HepG2 (cell line): Measurements from ENCODE around the gene PTGER3. TPM values are rescaled to one million over a fixed set of nuclear protein-coding genes. Genes with fewer than 3 reads are reported as not detected.

Source experiments
- ATAC-seq: fragments of 200-7000 bp; cut with Tn5 transposase; 3 replicates; pipeline ENCODE4 v1.9.1; 2020; ENCODE audit warnings: mild to moderate bottlenecking, moderate library complexity
- BruUV-seq: library from RNA; stranded (reverse); fragments of 400-500 nt; replicated peaks from 2 replicates; lab custom pipeline; 2021; lab: Mats Ljungman, UMichigan
- CTCF ChIA-PET: fragments of 300-600 bp; formaldehyde crosslinking; extraction: SDS; loops from one replicate; lab custom pipeline; 2021; ENCODE audit warnings: low total read pairs, inconsistent platforms, low intra/inter-chr PET ratio; lab: Yijun Ruan, JAX
- POLR2A ChIA-PET: fragments of 350-600 bp; sonication (Branson Sonifier 250); formaldehyde crosslinking; loops from one replicate; lab custom pipeline; 2020; ENCODE audit warnings: antibody characterized with exemption, inconsistent platforms; lab: Yijun Ruan, JAX
- DNase-seq: peaks from one replicate; pipeline ENCODE4 v3.0.0-alpha.2; 2015; ENCODE audit warnings: low spot score
- FAIRE-seq: peaks from 3 replicates; lab custom pipeline; 2011; peaks lifted over from hg19 to GRCh38; lab: Jason Lieb, UNC
- H2AFZ ChIP-seq: one replicate; pipeline ENCODE4 v1.6.1; 2011; ENCODE audit warnings: low read length, inconsistent platforms
- H3K27ac ChIP-seq: fragments of 300-600 bp; 3 replicates; pipeline ENCODE4 v1.8.0; 2011; ENCODE audit warnings: mixed run types, mild to moderate bottlenecking, mixed read lengths, low read length, inconsistent platforms; ENCODE audit not compliant: insufficient read depth; ENCODE audit errors: extremely low read length
- H3K27me3 ChIP-seq, 2 experiments: fragments of 200-600 bp in 1 of 2; 2 replicates in 1 of 2; 3 replicates in 1 of 2; pipeline versions ENCODE4 v1.6.0 to v1.8.0; 2011; ENCODE audit warnings: low read length in 2 of 2, mild to moderate bottlenecking in 2 of 2, moderate library complexity in 2 of 2, inconsistent platforms in 1 of 2; ENCODE audit not compliant: insufficient read depth in 2 of 2, control insufficient read depth in 1 of 2
- H3K36me3 ChIP-seq, 2 experiments: fragments of 200-600 bp in 1 of 2; replicated peaks in 1 of 2; 2 replicates in 1 of 2; 3 replicates in 1 of 2; pipeline versions ENCODE4 v1.5.1 to v1.8.0; 2011; ENCODE audit warnings: low read length in 2 of 2, inconsistent platforms in 1 of 2; ENCODE audit not compliant: insufficient read depth in 2 of 2, control insufficient read depth in 1 of 2
- H3K4me1 ChIP-seq: 2 replicates; pipeline ENCODE4 v1.5.1; 2012; ENCODE audit warnings: low read length, inconsistent platforms; ENCODE audit not compliant: insufficient read depth
- H3K4me2 ChIP-seq: 2 replicates; pipeline ENCODE4 v1.6.0; 2011; ENCODE audit warnings: low read depth, low read length, inconsistent platforms
- H3K4me3 ChIP-seq, 3 experiments: fragments of 200-600 bp in 1 of 3; sonication (generic), shearing (Covaris generic) in 1 of 3; replicated peaks in 1 of 3; 2 replicates each; pipeline ENCODE4 v1.5.1; 2011 to 2016; ENCODE audit warnings: low read length in 3 of 3, inconsistent platforms in 2 of 3, low read depth in 2 of 3, mild to moderate bottlenecking in 2 of 3, control low read depth in 1 of 3, mixed read lengths in 1 of 3; ENCODE audit not compliant: insufficient read depth in 1 of 3
- H3K79me2 ChIP-seq: one replicate; pipeline ENCODE4 v1.6.1; 2011; ENCODE audit warnings: low read length, inconsistent platforms; ENCODE audit not compliant: insufficient read depth
- H3K9ac ChIP-seq: 2 replicates; pipeline ENCODE4 v1.6.0; 2011; ENCODE audit warnings: mild to moderate bottlenecking, low read depth, low read length, inconsistent platforms; ENCODE audit not compliant: insufficient read depth
- H3K9me3 ChIP-seq: 2 replicates; pipeline ENCODE4 v1.5.1; 2012; ENCODE audit warnings: mild to moderate bottlenecking, low read length
- H4K20me1 ChIP-seq: 2 replicates; pipeline ENCODE4 v1.6.0; 2011; ENCODE audit warnings: inconsistent platforms, mild to moderate bottlenecking, low read length, moderate library complexity; ENCODE audit not compliant: insufficient read depth
- FOSL2 ChIP-seq: sonication (generic); formaldehyde crosslinking; IDR thresholded peaks from 2 replicates; pipeline ENCODE4 v1.4.0; 2020; ENCODE audit warnings: missing genetic modification reagents
- GABPB1 ChIP-seq: IDR thresholded peaks from 2 replicates; pipeline ENCODE4 v1.6.1; 2016; ENCODE audit warnings: mild to moderate bottlenecking, missing genetic modification reagents, moderate library complexity, missing compliant biosample characterization
- HNF4G ChIP-seq, 2 experiments: sonication (generic) in 1 of 2; formaldehyde crosslinking in 1 of 2; IDR thresholded peaks; 2 replicates each; pipeline versions ENCODE4 v1.4.0 to v1.6.1; 2011 to 2020; ENCODE audit warnings: borderline replicate concordance in 2 of 2, low read depth in 2 of 2, mild to moderate bottlenecking in 2 of 2, low read length in 1 of 2, missing genetic modification reagents in 1 of 2, moderate library complexity in 1 of 2
- JUNB ChIP-seq: sonication (generic); formaldehyde crosslinking; IDR thresholded peaks from 2 replicates; pipeline ENCODE4 v1.8.0; 2022; ENCODE audit warnings: missing genetic modification reagents, mild to moderate bottlenecking, borderline replicate concordance
- MAFF ChIP-seq: IDR thresholded peaks from 2 replicates; pipeline ENCODE4 v1.6.1; 2011; ENCODE audit warnings: low read depth, low read length, improper control_type of control experiment
- MAFK ChIP-seq, 2 experiments: IDR thresholded peaks in 1 of 2; conservative IDR thresholded peaks in 1 of 2; 2 replicates each; pipeline ENCODE4 v1.6.1; 2011; ENCODE audit warnings: improper control_type of control experiment in 2 of 2, low read length in 2 of 2
- MED8 ChIP-seq: sonication (generic); formaldehyde crosslinking; IDR thresholded peaks from 2 replicates; pipeline ENCODE4 v1.8.1; 2023; ENCODE audit warnings: mild to moderate bottlenecking, missing genetic modification reagents; ENCODE audit not compliant: insufficient replicate concordance
- MYNN ChIP-seq: sonication (generic); formaldehyde crosslinking; IDR thresholded peaks from 2 replicates; pipeline ENCODE4 v1.4.0; 2020; ENCODE audit warnings: mild to moderate bottlenecking, low read depth, missing genetic modification reagents
- NFIB ChIP-seq: sonication (generic); formaldehyde crosslinking; IDR thresholded peaks from 2 replicates; pipeline ENCODE4 v1.9.0; 2021; ENCODE audit warnings: missing genetic modification reagents, mild to moderate bottlenecking, borderline replicate concordance
- SMAD3 ChIP-seq: sonication (generic); formaldehyde crosslinking; IDR thresholded peaks from 2 replicates; pipeline ENCODE4 v1.4.0; 2020; ENCODE audit warnings: missing genetic modification reagents
- ZNF235 ChIP-seq: sonication (generic); formaldehyde crosslinking; IDR thresholded peaks from 2 replicates; pipeline ENCODE4 v1.8.1; 2023; ENCODE audit warnings: mild to moderate bottlenecking, missing genetic modification reagents, borderline replicate concordance
- ZNF552 ChIP-seq: sonication (generic); formaldehyde crosslinking; IDR thresholded peaks from 2 replicates; pipeline ENCODE4 v1.9.0; 2022; ENCODE audit warnings: missing genetic modification reagents, mild to moderate bottlenecking, borderline replicate concordance
- ZNF782 ChIP-seq: sonication (generic); formaldehyde crosslinking; IDR thresholded peaks from 2 replicates; pipeline ENCODE4 v1.4.0; 2020; ENCODE audit warnings: missing genetic modification reagents, mild to moderate bottlenecking, borderline replicate concordance
- WGBS: methylation state at CpG from one replicate; pipeline ENCODE4 v1.1.6; 2017; ENCODE audit warnings: low lambda C conversion rate; 5-methylcytosine and 5-hydroxymethylcytosine counted together
- in situ Hi-C: cut with HindIII; loops from 2 replicates; pipeline ENCODE4 v1.10.0; 2017; ENCODE audit warnings: low pct_unique_long_range_greater_than_20kb; ENCODE audit not compliant: extremely low pct_ligation_motif_present
- intact Hi-C: fragments of 100-400 bp; cut with micrococcal nuclease; formaldehyde crosslinking; loops from one replicate; pipeline ENCODE4 v1.10.0; 2022; ENCODE audit not compliant: unreplicated experiment
- polyA plus RNA-seq, 8 experiments: library from polyadenylated mRNA; depleted of rRNA in 3 of 8; stranded (reverse) in 7 of 8; unstranded in 1 of 8; fragments of >200 nt; fragmentation: Illumina TruSeq in 4 of 8; extraction: Trizol in 4 of 8; gene quantifications; 2 replicates each; pipeline versions ENCODE4 v1.2.1 to v1.2.3, GENCODE V29; 2011 to 2016; ENCODE audit warnings: low read depth in 4 of 8, missing spikeins in 1 of 8, mixed read lengths in 1 of 8; ENCODE audit not compliant: insufficient read depth in 1 of 8
- total RNA-seq, 5 experiments: library from RNA; depleted of rRNA; stranded (reverse); fragments of >200 nt; fragmentation: Illumina TruSeq; extraction: Trizol; gene quantifications; 2 replicates each; pipeline ENCODE4 v1.2.3, GENCODE V29; 2016; ENCODE audit warnings: low read depth in 1 of 5
- TF ChIP-seq, protein P1 (sequence below): IDR thresholded peaks from 2 replicates; pipeline ENCODE4 v1.6.1; 2012; ENCODE audit warnings: low read length, improper control_type of control experiment

The PTGER3 gene
- total and polyA plus RNA-seq, 2 of the 13 experiments (the other 11 are each of a cell fraction or from before 2014, with no cell fraction given): 0.01 TPM; not detected in 1

DNA sequence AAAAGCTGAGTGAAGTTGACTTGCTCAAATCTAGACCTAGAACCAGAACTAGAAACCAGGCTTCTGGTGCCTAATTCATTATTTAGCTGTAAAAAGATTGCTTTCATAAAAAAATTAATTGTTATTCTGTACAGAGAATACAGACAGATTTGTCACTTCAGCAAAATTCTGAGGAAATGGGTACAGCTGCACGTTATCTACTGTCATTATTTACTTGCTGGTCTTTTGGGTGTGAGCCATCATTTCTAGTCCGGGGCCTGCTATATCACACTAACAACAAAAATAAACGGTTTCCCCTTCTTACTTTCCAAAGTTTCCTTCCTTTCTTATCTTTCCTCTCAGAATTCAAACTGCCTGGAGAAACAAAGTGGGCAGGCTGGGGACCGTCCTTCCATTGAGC lies 68.3 kb downstream of the PTGER3 start:
- POLR2A ChIA-PET: no interaction called here
- CTCF ChIA-PET: no interaction called here
- no peak overlapping the region for H3K9ac ChIP-seq

More for the DNA sequence above, 68.3 kb downstream of the PTGER3 start:
- Histone ChIP-seq H3K36me3 (no peaks in the 10 kb centered on the region), H4K20me1 (no peaks in the 10 kb centered on the region), H3K4me2 (no peak overlapping the region), H3K9me3 (no peaks in the 10 kb centered on the region), H3K27me3 (no peaks in the 10 kb centered on the region), H3K27ac (no peak overlapping the region), H2AFZ (no peak overlapping the region), H3K79me2 (no peaks in the 10 kb centered on the region), H3K4me3 (no peak overlapping the region), H3K4me1 (no peaks in the 10 kb centered on the region)
- intact Hi-C loops: no loop called here
- WGBS: 4% methylated on average over 4 of the region's 4 CpGs
- DNase-seq (no peak), ATAC-seq (no peak), FAIRE-seq (no peak)
- in situ Hi-C loops: no loop called here
- TF ChIP-seq GABPB1: no peak
- no peak for TF ChIP-seq SMAD3
- TF ChIP-seq ZNF235 (CRISPR knock-in tag): no peak
- no peak for TF ChIP-seq ZNF552
- TF ChIP-seq MAFK (conservative IDR thresholded peaks at IDR 0.05 in 1 of 2, IDR thresholded peaks at IDR 0.05 in 1 of 2; ENCODE audit: low read length in 2 of 2): peak; percentile 40 to 77
- no peak for TF ChIP-seq MYNN (CRISPR knock-in tag)
- TF ChIP-seq MED8 (CRISPR knock-in tag): no peak
- TF ChIP-seq JUNB (CRISPR knock-in tag): no peak
- TF ChIP-seq ZNF782: no peak
- TF ChIP-seq NFIB (CRISPR knock-in tag): no peak
- TF ChIP-seq HNF4G (IDR thresholded peaks at IDR 0.05; ENCODE audit: borderline replicate concordance, low read depth, low read length): no peak
- TF ChIP-seq HNF4G (CRISPR knock-in tag; IDR thresholded peaks at IDR 0.05; ENCODE audit: borderline replicate concordance, low read depth): no peak
- TF ChIP-seq FOSL2 (CRISPR knock-in tag): no peak
- TF ChIP-seq MAFF: peak; percentile 70
- TF ChIP-seq, protein P1, sequence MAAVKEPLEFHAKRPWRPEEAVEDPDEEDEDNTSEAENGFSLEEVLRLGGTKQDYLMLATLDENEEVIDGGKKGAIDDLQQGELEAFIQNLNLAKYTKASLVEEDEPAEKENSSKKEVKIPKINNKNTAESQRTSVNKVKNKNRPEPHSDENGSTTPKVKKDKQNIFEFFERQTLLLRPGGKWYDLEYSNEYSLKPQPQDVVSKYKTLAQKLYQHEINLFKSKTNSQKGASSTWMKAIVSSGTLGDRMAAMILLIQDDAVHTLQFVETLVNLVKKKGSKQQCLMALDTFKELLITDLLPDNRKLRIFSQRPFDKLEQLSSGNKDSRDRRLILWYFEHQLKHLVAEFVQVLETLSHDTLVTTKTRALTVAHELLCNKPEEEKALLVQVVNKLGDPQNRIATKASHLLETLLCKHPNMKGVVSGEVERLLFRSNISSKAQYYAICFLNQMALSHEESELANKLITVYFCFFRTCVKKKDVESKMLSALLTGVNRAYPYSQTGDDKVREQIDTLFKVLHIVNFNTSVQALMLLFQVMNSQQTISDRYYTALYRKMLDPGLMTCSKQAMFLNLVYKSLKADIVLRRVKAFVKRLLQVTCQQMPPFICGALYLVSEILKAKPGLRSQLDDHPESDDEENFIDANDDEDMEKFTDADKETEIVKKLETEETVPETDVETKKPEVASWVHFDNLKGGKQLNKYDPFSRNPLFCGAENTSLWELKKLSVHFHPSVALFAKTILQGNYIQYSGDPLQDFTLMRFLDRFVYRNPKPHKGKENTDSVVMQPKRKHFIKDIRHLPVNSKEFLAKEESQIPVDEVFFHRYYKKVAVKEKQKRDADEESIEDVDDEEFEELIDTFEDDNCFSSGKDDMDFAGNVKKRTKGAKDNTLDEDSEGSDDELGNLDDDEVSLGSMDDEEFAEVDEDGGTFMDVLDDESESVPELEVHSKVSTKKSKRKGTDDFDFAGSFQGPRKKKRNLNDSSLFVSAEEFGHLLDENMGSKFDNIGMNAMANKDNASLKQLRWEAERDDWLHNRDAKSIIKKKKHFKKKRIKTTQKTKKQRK: no peak
- no TSS peak for BruUV-seq
